Upper lobe of right lung (tissue), 1 donor: ENCODE results near the gene NCK2. TPM values are rescaled to one million over a fixed set of nuclear protein-coding genes. Genes with fewer than 3 reads are reported as not detected.

Experiments used
- ATAC-seq: fragments of 200-7000 bp; cut with Tn5 transposase; one replicate; pipeline ENCODE4 v1.9.1; 2020; ENCODE audit warnings: mild to moderate bottlenecking, moderate library complexity
- DNase-seq: peaks from one replicate; pipeline ENCODE4 v3.0.0-alpha.2; 2020
- H3K27ac ChIP-seq: fragments of 200-600 bp; one replicate; pipeline ENCODE4 v1.8.0; 2022
- H3K27me3 ChIP-seq: fragments of 200-600 bp; one replicate; pipeline ENCODE4 v1.8.0; 2022; ENCODE audit warnings: mild to moderate bottlenecking
- H3K36me3 ChIP-seq: fragments of 200-600 bp; one replicate; pipeline ENCODE4 v1.8.0; 2022
- H3K4me1 ChIP-seq: fragments of 200-600 bp; one replicate; pipeline ENCODE4 v1.8.0; 2022
- H3K4me3 ChIP-seq: fragments of 200-600 bp; one replicate; pipeline ENCODE4 v1.8.0; 2022; ENCODE audit warnings: mild to moderate bottlenecking
- H3K9me3 ChIP-seq: fragments of 200-600 bp; one replicate; pipeline ENCODE4 v1.8.0; 2022
- CTCF ChIP-seq: fragments of 200-600 bp; IDR thresholded peaks from one replicate; pipeline ENCODE4 v1.8.0; 2022; ENCODE audit warnings: antibody characterized with exemption
- intact Hi-C: fragments of 100-400 bp; cut with DNase I; formaldehyde crosslinking; loops from one replicate; pipeline ENCODE4 v1.11.0; 2022
- total RNA-seq: library from RNA; stranded (reverse); fragmentation: NEBNext Ultra II Directional; extraction: Animal tissue kit (Norgen Biotek cat#: 25700); gene quantifications from one replicate; pipeline ENCODE4 v1.2.1, GENCODE V29; 2021
- donor health status: DM: no; HTN: yes; CAD: no; lungs with severe emphysema.

Gene NCK2
- total RNA-seq, 1 donor from 2014 or later, result 49.7 TPM

GRCh38 chr2:105778080-105778607 lies 33.4 kb downstream of the NCK2 start:
- H3K27ac ChIP-seq, result no peak overlapping the region
- DNase-seq (no peak), ATAC-seq (no peak)
- H3K36me3 ChIP-seq, result no peaks in the 10 kb centered on the region
- H3K9me3 ChIP-seq, result no peaks in the 10 kb centered on the region
- intact Hi-C loops, result no loop called here
- TF ChIP-seq CTCF, result no peak
- H3K4me3 ChIP-seq, result no peak overlapping the region
- no peaks in the 10 kb centered on the region for H3K27me3 ChIP-seq
- peaks cover 48% of the 10 kb centered on the region for H3K4me1 ChIP-seq

GRCh38 chr2:105779394-105779793 lies 34.7 kb downstream of the NCK2 start:
- TF ChIP-seq CTCF, result no peak
- H3K27me3 ChIP-seq, result no peaks in the 10 kb centered on the region
- no peak overlapping the region for H3K4me3 ChIP-seq
- DNase-seq, result no peak
- H3K9me3 ChIP-seq, result no peaks in the 10 kb centered on the region
- intact Hi-C loops, result no loop called here
- no peaks in the 10 kb centered on the region for H3K36me3 ChIP-seq
- H3K27ac ChIP-seq, result no peak overlapping the region
- H3K4me1 ChIP-seq, result peaks cover 47% of the 10 kb centered on the region
- ATAC-seq, result no peak

GRCh38 chr2:105780606-105781005 lies 35.9 kb downstream of the NCK2 start:
- H3K9me3 ChIP-seq, result no peaks in the 10 kb centered on the region
- ATAC-seq, result no peak
- no peaks in the 10 kb centered on the region for H3K36me3 ChIP-seq
- no peak overlapping the region for H3K27ac ChIP-seq
- intact Hi-C loops, result no loop called here
- no peak for TF ChIP-seq CTCF
- H3K4me1 ChIP-seq, result peaks cover 34% of the 10 kb centered on the region
- no peak for DNase-seq
- H3K4me3 ChIP-seq, result no peak overlapping the region
- H3K27me3 ChIP-seq, result no peaks in the 10 kb centered on the region

GRCh38 chr2:105781274-105781978 lies 36.7 kb downstream of the NCK2 start:
- ATAC-seq (no peak), DNase-seq (no peak)
- intact Hi-C loops, result no loop called here

GRCh38 chr2:105782123-105782522 lies 37.4 kb downstream of the NCK2 start:
- intact Hi-C loops, result no loop called here
- no peaks in the 10 kb centered on the region for H3K9me3 ChIP-seq
- H3K27ac ChIP-seq, result no peak overlapping the region
- H3K4me3 ChIP-seq, result no peak overlapping the region
- no peak for TF ChIP-seq CTCF
- H3K36me3 ChIP-seq, result no peaks in the 10 kb centered on the region
- H3K4me1 ChIP-seq, result peaks cover 19% of the 10 kb centered on the region
- DNase-seq, result no peak
- no peaks in the 10 kb centered on the region for H3K27me3 ChIP-seq
- ATAC-seq, result no peak

More at GRCh38 chr2:105781274-105781978, 36.7 kb downstream of the NCK2 start:
- H3K4me3 ChIP-seq, result no peak overlapping the region
- H3K9me3 ChIP-seq, result no peaks in the 10 kb centered on the region
- H3K27ac ChIP-seq, result no peak overlapping the region
- peaks cover 26% of the 10 kb centered on the region for H3K4me1 ChIP-seq
- H3K36me3 ChIP-seq, result no peaks in the 10 kb centered on the region
- no peaks in the 10 kb centered on the region for H3K27me3 ChIP-seq
- TF ChIP-seq CTCF, result no peak
